ENCODE results near the gene ENTHD1. TPM values are rescaled to one million over a fixed set of nuclear protein-coding genes. Genes with fewer than 3 reads are reported as not detected.
A peak's percentile ranks its signal among the peaks of the same experiment; 100 is the strongest.

The ENTHD1 gene
- total RNA-seq (not detected in 2 replicates), polyA plus RNA-seq (not detected in 2 replicates)

- H3K27ac ChIP-seq, result no peak within 1 kb of the TSS
- H3K36me3 ChIP-seq, result no peaks in the 10 kb centered on the region
- no peak for TF ChIP-seq CTCF (IDR thresholded peaks at IDR 0.05; ENCODE audit: low read depth, low read length)
- no peaks in the 10 kb centered on the region for H3K27me3 ChIP-seq
- peaks cover 6% of the 10 kb centered on the region for H3K4me1 ChIP-seq (ENCODE audit: low read depth)
- no peak for DNase-seq (ENCODE audit: low read depth in 1 of 2, low spot score in 1 of 2)
- no peaks in the 10 kb centered on the region for H3K9me3 ChIP-seq (ENCODE audit: low read depth)
- no peak within 1 kb of the TSS for H3K4me3 ChIP-seq
Observed at GRCh38 chr22:39893526-39893925, at the start of gene ENTHD1. Gene ENTHD1, minus strand, starts transcription at chr22:39893760. Its CDS starts 6,012 bp downstream, at chr22:39887748.

- no peaks in the 10 kb centered on the region for H3K9me3 ChIP-seq (ENCODE audit: low read depth)
- no peak overlapping the region for H3K27ac ChIP-seq
- no peak overlapping the region for H3K4me3 ChIP-seq
- no peaks in the 10 kb centered on the region for H3K36me3 ChIP-seq
- H3K4me1 ChIP-seq (ENCODE audit: low read depth), result peaks cover 25% of the 10 kb centered on the region
- peak in 1 of 2 donors; percentile 32 for DNase-seq (ENCODE audit: low read depth in 1 of 2, low spot score in 1 of 2)
- H3K27me3 ChIP-seq, result no peaks in the 10 kb centered on the region
- TF ChIP-seq CTCF (IDR thresholded peaks at IDR 0.05; ENCODE audit: low read depth, low read length), result no peak
Observed at GRCh38 chr22:39943337-39943736, 49.8 kb upstream of the ENTHD1 start.

GRCh38 chr22:39942439-39943230, 49.1 kb upstream of the ENTHD1 start:
- H3K9me3 ChIP-seq (ENCODE audit: low read depth), result no peaks in the 10 kb centered on the region
- no peak overlapping the region for H3K4me3 ChIP-seq
- no peak for TF ChIP-seq CTCF (IDR thresholded peaks at IDR 0.05; ENCODE audit: low read depth, low read length)
- peak in 1 of 2 donors; percentile 23 for DNase-seq (ENCODE audit: low read depth in 1 of 2, low spot score in 1 of 2)
- H3K27ac ChIP-seq, result no peak overlapping the region
- peaks cover 25% of the 10 kb centered on the region for H3K4me1 ChIP-seq (ENCODE audit: low read depth)
- H3K27me3 ChIP-seq, result no peaks in the 10 kb centered on the region
- H3K36me3 ChIP-seq, result no peaks in the 10 kb centered on the region

GRCh38 chr22:39941601-39942000, 48.0 kb upstream of the ENTHD1 start:
- Histone ChIP-seq H3K4me1 (ENCODE audit: low read depth) (peaks cover 15% of the 10 kb centered on the region), H3K9me3 (ENCODE audit: low read depth) (no peaks in the 10 kb centered on the region), H3K27me3 (no peaks in the 10 kb centered on the region), H3K36me3 (no peaks in the 10 kb centered on the region), H3K4me3 (no peak overlapping the region), H3K27ac (no peak overlapping the region)
- TF ChIP-seq CTCF (IDR thresholded peaks at IDR 0.05; ENCODE audit: low read depth, low read length), result no peak
- no peak for DNase-seq (ENCODE audit: low read depth in 1 of 2, low spot score in 1 of 2)

GRCh38 chr22:39940757-39941305, 47.3 kb upstream of the ENTHD1 start:
- Histone ChIP-seq H3K4me1 (ENCODE audit: low read depth) (peaks cover 7% of the 10 kb centered on the region), H3K36me3 (no peaks in the 10 kb centered on the region), H3K27ac (no peak overlapping the region), H3K27me3 (no peaks in the 10 kb centered on the region), H3K9me3 (ENCODE audit: low read depth) (no peaks in the 10 kb centered on the region), H3K4me3 (no peak overlapping the region)
- no peak for DNase-seq (ENCODE audit: low read depth in 1 of 2, low spot score in 1 of 2)
- no peak for TF ChIP-seq CTCF (IDR thresholded peaks at IDR 0.05; ENCODE audit: low read depth, low read length)

All from cardiac muscle cell (in vitro differentiated cells and primary cell).